CD14-positive monocyte (primary cell): Measurements from ENCODE around the gene CNTFR. TPM values are rescaled to one million over a fixed set of nuclear protein-coding genes. Genes with fewer than 3 reads are reported as not detected.

Source experiments
- DNase-seq, 3 donors: peaks; one replicate each; pipeline ENCODE4 v3.0.0-alpha.2; 2011 to 2022
- H2AFZ ChIP-seq: 2 replicates; pipeline ENCODE4 v1.6.0; 2012; ENCODE audit warnings: mild to moderate bottlenecking, low read depth, low read length, inconsistent platforms; ENCODE audit not compliant: insufficient read depth, poor library complexity, severe bottlenecking
- H3K27ac ChIP-seq, 2 donors: 1 replicate in 1 of 2; 2 replicates in 1 of 2; pipeline ENCODE4 v1.5.1; 2012 to 2013; ENCODE audit warnings: low read length in 2 of 2, control low read depth in 1 of 2, inconsistent platforms in 1 of 2, low read depth in 1 of 2, mild to moderate bottlenecking in 1 of 2
- H3K27me3 ChIP-seq, 2 donors: one replicate each; pipeline versions ENCODE4 v1.6.0 to v1.6.1; 2011 to 2013; ENCODE audit warnings: low read length in 2 of 2; ENCODE audit not compliant: control insufficient read depth in 2 of 2, insufficient read depth in 2 of 2
- H3K36me3 ChIP-seq, 2 donors: replicated peaks in 1 of 2; 1 replicate in 1 of 2; 2 replicates in 1 of 2; pipeline versions ENCODE4 v1.5.1 to v1.6.1; 2012 to 2013; ENCODE audit warnings: low read length in 2 of 2, control low read depth in 1 of 2, inconsistent platforms in 1 of 2, mild to moderate bottlenecking in 1 of 2; ENCODE audit not compliant: insufficient read depth in 2 of 2, control insufficient read depth in 1 of 2
- H3K4me1 ChIP-seq, 2 donors: 1 replicate in 1 of 2; 2 replicates in 1 of 2; pipeline versions ENCODE4 v1.5.1 to v1.6.1; 2012 to 2013; ENCODE audit warnings: low read length in 2 of 2, control low read depth in 1 of 2, inconsistent platforms in 1 of 2, mild to moderate bottlenecking in 1 of 2, moderate library complexity in 1 of 2; ENCODE audit not compliant: insufficient read depth in 2 of 2, control insufficient read depth in 1 of 2
- H3K4me2 ChIP-seq: replicated peaks from 2 replicates; pipeline ENCODE3; 2012; ENCODE audit warnings: low read length, moderate library complexity, mild to moderate bottlenecking; ENCODE audit not compliant: poor library complexity, severe bottlenecking; ENCODE audit errors: extremely low read depth
- H3K4me3 ChIP-seq, 3 experiments: fragments of 200-600 bp in 1 of 3; sonication (generic) in 1 of 3; replicated peaks in 1 of 3; 1 replicate in 2 of 3; 2 replicates in 1 of 3; pipeline ENCODE4 v1.5.1; 2011 to 2013; ENCODE audit warnings: low read length in 3 of 3, mild to moderate bottlenecking in 3 of 3, control low read depth in 2 of 3, low read depth in 2 of 3, inconsistent platforms in 1 of 3, moderate library complexity in 1 of 3
- H3K79me2 ChIP-seq: 2 replicates; pipeline ENCODE4 v1.6.0; 2012; ENCODE audit warnings: mild to moderate bottlenecking, control low read depth, inconsistent platforms, low read length, moderate library complexity; ENCODE audit not compliant: insufficient read depth
- H3K9ac ChIP-seq: 2 replicates; pipeline ENCODE4 v1.6.0; 2017; ENCODE audit warnings: low read length, mild to moderate bottlenecking; ENCODE audit not compliant: insufficient read depth, poor library complexity, severe bottlenecking
- H3K9me3 ChIP-seq, 2 donors: replicated peaks in 1 of 2; 1 replicate in 1 of 2; 2 replicates in 1 of 2; pipeline versions ENCODE4 v1.5.1 to v1.6.1; 2012 to 2013; ENCODE audit warnings: low read length in 2 of 2, control low read depth in 1 of 2; ENCODE audit not compliant: control insufficient read depth in 1 of 2, insufficient read depth in 1 of 2
- H4K20me1 ChIP-seq: 2 replicates; pipeline ENCODE4 v1.6.0; 2012; ENCODE audit warnings: mild to moderate bottlenecking, low read length, control low read depth, moderate library complexity; ENCODE audit not compliant: insufficient read depth
- H3K27ac Mint-ChIP-seq, 7 donors: one replicate each; pipeline ENCODE4 v1.8.0; 2020; ENCODE audit warnings: mild to moderate bottlenecking in 7 of 7, mixed read lengths in 7 of 7, moderate library complexity in 6 of 7, inconsistent platforms in 2 of 7
- H3K27me3 Mint-ChIP-seq, 3 donors: one replicate each; pipeline ENCODE4 v1.8.0; 2021 to 2022; ENCODE audit warnings: low read depth in 3 of 3, mild to moderate bottlenecking in 3 of 3, mixed read lengths in 3 of 3, moderate library complexity in 3 of 3, inconsistent platforms in 1 of 3
- H3K36me3 Mint-ChIP-seq, 2 donors: one replicate each; pipeline ENCODE4 v1.8.0; 2020; ENCODE audit warnings: mixed read lengths in 2 of 2, inconsistent platforms in 1 of 2, mild to moderate bottlenecking in 1 of 2
- H3K4me1 Mint-ChIP-seq: one replicate; pipeline ENCODE4 v1.8.0; 2020; ENCODE audit warnings: mild to moderate bottlenecking, mixed read lengths
- H3K4me3 Mint-ChIP-seq, 2 donors: one replicate each; pipeline ENCODE4 v1.8.0; 2020; ENCODE audit warnings: mild to moderate bottlenecking in 2 of 2, mixed read lengths in 2 of 2, moderate library complexity in 1 of 2
- H3K9me3 Mint-ChIP-seq, 7 donors: one replicate each; pipeline ENCODE4 v1.8.0; 2020 to 2022; ENCODE audit warnings: mixed read lengths in 7 of 7, mild to moderate bottlenecking in 6 of 7, moderate library complexity in 6 of 7, inconsistent platforms in 2 of 7
- CTCF ChIP-seq: fragments of 200-600 bp; IDR thresholded peaks from one replicate; pipeline ENCODE4 v1.8.0; 2022; ENCODE audit warnings: antibody characterized with exemption, mild to moderate bottlenecking
- WGBS: methylation state at CpG from one replicate; pipeline ENCODE4 v1.1.5; 2013; ENCODE audit warnings: missing lambda C conversion rate; ENCODE audit not compliant: insufficient coverage; 5-methylcytosine and 5-hydroxymethylcytosine counted together
- intact Hi-C, 2 donors: fragments of 100-400 bp; cut with micrococcal nuclease; formaldehyde crosslinking; loops; one replicate each; pipeline versions ENCODE4 v1.15.0 to v1.15.1; 2023
- polyA plus RNA-seq, 3 donors: library from polyadenylated mRNA; depleted of rRNA in 1 of 3; unstranded in 2 of 3; stranded (reverse) in 1 of 3; fragments of 300-500 nt in 2 of 3; fragments of >200 nt in 1 of 3; fragmentation: Illumina TruSeq in 2 of 3; gene quantifications; 1 replicate in 2 of 3; 2 replicates in 1 of 3; pipeline ENCODE4 v1.2.3, GENCODE V29; 2012 to 2021

CNTFR gene
- polyA plus RNA-seq, 3 donors, result not detected

GRCh38 chr9:34562135-34562745 is 27.3 kb downstream of the CNTFR start:
- intact Hi-C loops, result no loop called here
- H3K27ac Mint-ChIP-seq, result no peak overlapping the region

GRCh38 chr9:34560599-34561214 is 28.8 kb downstream of the CNTFR start:
- peaks cover 0 to 10% (median 7%) of the 10 kb centered on the region in 7 donors for H3K9me3 Mint-ChIP-seq
- DNase-seq, result no peak
- Histone ChIP-seq H3K9ac (no peak overlapping the region), H3K79me2 (no peaks in the 10 kb centered on the region), H3K4me2 (no peak overlapping the region), H3K9me3 (peaks cover 0 to 7% of the 10 kb centered on the region in 2 donors), H3K4me3 (no peak overlapping the region), H3K4me1 (no peaks in the 10 kb centered on the region), H3K27ac (no peak overlapping the region), H4K20me1 (no peaks in the 10 kb centered on the region), H3K27me3 (peaks cover 0 to 14% of the 10 kb centered on the region in 2 donors), H3K36me3 (no peaks in the 10 kb centered on the region), H2AFZ (no peak overlapping the region)
- H3K4me1 Mint-ChIP-seq, result no peaks in the 10 kb centered on the region
- H3K27me3 Mint-ChIP-seq, result peaks cover 26 to 31% (median 29%) of the 10 kb centered on the region in 3 donors
- no peak for TF ChIP-seq CTCF
- H3K36me3 Mint-ChIP-seq, result no peaks in the 10 kb centered on the region
- no peak overlapping the region for H3K4me3 Mint-ChIP-seq
- intact Hi-C loops, result no loop called here
- WGBS, result 90% methylated on average over 20 of the region's 21 CpGs
- H3K27ac Mint-ChIP-seq, result no peak overlapping the region

More at GRCh38 chr9:34562135-34562745, 27.3 kb downstream of the CNTFR start:
- Histone ChIP-seq H4K20me1 (no peaks in the 10 kb centered on the region), H3K79me2 (no peaks in the 10 kb centered on the region), H3K9ac (no peak overlapping the region), H3K36me3 (no peaks in the 10 kb centered on the region), H3K4me3 (no peak overlapping the region), H3K27me3 (peaks cover 0 to 14% of the 10 kb centered on the region in 2 donors), H3K27ac (no peak overlapping the region), H2AFZ (no peak overlapping the region), H3K4me1 (no peaks in the 10 kb centered on the region), H3K4me2 (no peak overlapping the region), H3K9me3 (peaks cover 0 to 7% of the 10 kb centered on the region in 2 donors)
- peaks cover 27 to 37% (median 32%) of the 10 kb centered on the region in 3 donors for H3K27me3 Mint-ChIP-seq
- no peaks in the 10 kb centered on the region for H3K36me3 Mint-ChIP-seq
- TF ChIP-seq CTCF, result peak; percentile 77
- peaks cover 0 to 10% (median 7%) of the 10 kb centered on the region in 7 donors for H3K9me3 Mint-ChIP-seq
- H3K4me1 Mint-ChIP-seq, result no peaks in the 10 kb centered on the region
- no peak overlapping the region for H3K4me3 Mint-ChIP-seq
- DNase-seq, result peak in 1 of 3 donors; percentile 4
- 93% methylated on average over 4 of the region's 7 CpGs for WGBS
